ENCODE results near the gene MTHFS. TPM values are rescaled to one million over a fixed set of nuclear protein-coding genes. Genes with fewer than 3 reads are reported as not detected.

The MTHFS gene
- total RNA-seq, 3 donors from 2014 or later (not counting 1 experiment from before 2014, with no cell fraction given), result 7.0 to 10.8 (median 10.5) TPM

GRCh38 chr15:79886124-79886523 lies 10.7 kb downstream of the MTHFS start:
- H3K27ac Mint-ChIP-seq, result no peak overlapping the region
- no peak overlapping the region for H3K4me3 ChIP-seq (ENCODE audit: low read length)
- H3K27me3 ChIP-seq (ENCODE audit: control insufficient read depth, insufficient read depth, low read length), result no peaks in the 10 kb centered on the region
- peaks cover 30% of the 10 kb centered on the region for H3K36me3 Mint-ChIP-seq
- no peaks in the 10 kb centered on the region for H3K4me1 ChIP-seq (ENCODE audit: control insufficient read depth, insufficient read depth, low read length)
- no peak overlapping the region for H3K4me3 Mint-ChIP-seq
- DNase-seq, result no peak
- ATAC-seq, result no peak
- 100% methylated on average over 3 of the region's 3 CpGs for WGBS (ENCODE audit: insufficient coverage)
- H3K27ac ChIP-seq (ENCODE audit: low read length), result no peak overlapping the region
- TF ChIP-seq CTCF (IDR thresholded peaks at IDR 0.05), result no peak
- intact Hi-C loops (cut with micrococcal nuclease), result no loop called here
- H3K9me3 ChIP-seq (ENCODE audit: control insufficient read depth, insufficient read depth, low read length), result no peaks in the 10 kb centered on the region
- H3K36me3 ChIP-seq (ENCODE audit: control insufficient read depth, insufficient read depth, low read length), result peaks cover 59% of the 10 kb centered on the region
- peaks cover 14 to 23% of the 10 kb centered on the region in 2 donors for H3K4me1 Mint-ChIP-seq
- no peaks in the 10 kb centered on the region for H3K27me3 Mint-ChIP-seq (ENCODE audit: low read depth in 2 of 2)
- no peaks in the 10 kb centered on the region for H3K9me3 Mint-ChIP-seq

GRCh38 chr15:79884204-79884596 lies 12.6 kb downstream of the MTHFS start:
- H3K4me1 Mint-ChIP-seq, result peaks cover 9 to 23% of the 10 kb centered on the region in 2 donors
- no peak overlapping the region for H3K27ac ChIP-seq (ENCODE audit: low read length)
- H3K27me3 ChIP-seq (ENCODE audit: control insufficient read depth, insufficient read depth, low read length), result no peaks in the 10 kb centered on the region
- H3K9me3 Mint-ChIP-seq, result no peaks in the 10 kb centered on the region
- H3K27ac Mint-ChIP-seq, result no peak overlapping the region
- no peaks in the 10 kb centered on the region for H3K27me3 Mint-ChIP-seq (ENCODE audit: low read depth in 2 of 2)
- H3K36me3 ChIP-seq (ENCODE audit: control insufficient read depth, insufficient read depth, low read length), result peaks cover 68% of the 10 kb centered on the region
- no peak for ATAC-seq
- no peak for DNase-seq
- intact Hi-C loops (cut with micrococcal nuclease), result no loop called here
- peaks cover 1% of the 10 kb centered on the region for H3K9me3 ChIP-seq (ENCODE audit: control insufficient read depth, insufficient read depth, low read length)
- no peaks in the 10 kb centered on the region for H3K4me1 ChIP-seq (ENCODE audit: control insufficient read depth, insufficient read depth, low read length)
- WGBS (ENCODE audit: insufficient coverage), result 100% methylated on average over 2 of the region's 2 CpGs
- H3K4me3 ChIP-seq (ENCODE audit: low read length), result no peak overlapping the region
- H3K4me3 Mint-ChIP-seq, result no peak overlapping the region
- TF ChIP-seq CTCF (IDR thresholded peaks at IDR 0.05), result no peak
- peaks cover 44% of the 10 kb centered on the region for H3K36me3 Mint-ChIP-seq

GRCh38 chr15:79883579-79884203 lies 13.1 kb downstream of the MTHFS start:
- Mint-ChIP-seq H3K27me3 (ENCODE audit: low read depth in 2 of 2) (no peaks in the 10 kb centered on the region), H3K27ac (no peak overlapping the region), H3K36me3 (peaks cover 49% of the 10 kb centered on the region), H3K4me3 (no peak overlapping the region), H3K4me1 (peaks cover 9 to 23% of the 10 kb centered on the region in 2 donors), H3K9me3 (no peaks in the 10 kb centered on the region)
- Histone ChIP-seq H3K4me1 (ENCODE audit: control insufficient read depth, insufficient read depth, low read length) (no peaks in the 10 kb centered on the region), H3K4me3 (ENCODE audit: low read length) (no peak overlapping the region), H3K9me3 (ENCODE audit: control insufficient read depth, insufficient read depth, low read length) (peaks cover 4% of the 10 kb centered on the region), H3K36me3 (ENCODE audit: control insufficient read depth, insufficient read depth, low read length) (peaks cover 63% of the 10 kb centered on the region), H3K27me3 (ENCODE audit: control insufficient read depth, insufficient read depth, low read length) (no peaks in the 10 kb centered on the region), H3K27ac (ENCODE audit: low read length) (no peak overlapping the region)
- intact Hi-C loops (cut with micrococcal nuclease), result no loop called here
- no CpG with 5 or more reads among the region's 1 CpG for WGBS (ENCODE audit: insufficient coverage)
- ATAC-seq (no peak), DNase-seq (no peak)
- TF ChIP-seq CTCF (IDR thresholded peaks at IDR 0.05), result no peak

- H3K36me3 ChIP-seq (ENCODE audit: control insufficient read depth, insufficient read depth, low read length), result peaks cover 55% of the 10 kb centered on the region
- no peak for ATAC-seq
- no peaks in the 10 kb centered on the region for H3K27me3 ChIP-seq (ENCODE audit: control insufficient read depth, insufficient read depth, low read length)
- no peak overlapping the region for H3K4me3 ChIP-seq (ENCODE audit: low read length)
- no peaks in the 10 kb centered on the region for H3K27me3 Mint-ChIP-seq (ENCODE audit: low read depth in 2 of 2)
- H3K36me3 Mint-ChIP-seq, result peaks cover 59% of the 10 kb centered on the region
- intact Hi-C loops (cut with micrococcal nuclease), result no loop called here
- 100% methylated on average over 3 of the region's 3 CpGs for WGBS (ENCODE audit: insufficient coverage)
- no peak for DNase-seq
- H3K4me3 Mint-ChIP-seq, result no peak overlapping the region
- H3K27ac ChIP-seq (ENCODE audit: low read length), result no peak overlapping the region
- H3K27ac Mint-ChIP-seq, result no peak overlapping the region
- no peak for TF ChIP-seq CTCF (IDR thresholded peaks at IDR 0.05)
- H3K4me1 ChIP-seq (ENCODE audit: control insufficient read depth, insufficient read depth, low read length), result no peaks in the 10 kb centered on the region
- H3K9me3 Mint-ChIP-seq, result peaks cover 4 to 10% of the 10 kb centered on the region in 2 donors
- H3K9me3 ChIP-seq (ENCODE audit: control insufficient read depth, insufficient read depth, low read length), result peaks cover 19% of the 10 kb centered on the region
- peaks cover 0 to 16% of the 10 kb centered on the region in 2 donors for H3K4me1 Mint-ChIP-seq
Measured at GRCh38 chr15:79881668-79882067, 15.1 kb downstream of the MTHFS start.
